Body of pancreas (tissue), 4 donors: ENCODE measurements around the gene AFP.

Source experiments
- POLR2A ChIP-seq, 3 donors: fragments of 450-650 bp; IDR thresholded peaks; one replicate each; pipeline ENCODE4 v1.6.1; 2016; ENCODE audit warnings: antibody characterized with exemption in 3 of 3, mild to moderate bottlenecking in 2 of 3
- TF ChIP-seq, protein P1 (sequence below), 7 experiments: fragments of 450-650 bp in 4 of 7; fragments of 200-600 bp in 3 of 7; sonication (generic) in 3 of 7; IDR thresholded peaks; one replicate each; pipeline ENCODE4 v1.5.1; 2016 to 2019; ENCODE audit warnings: antibody characterized with exemption in 7 of 7

- no peak for TF ChIP-seq POLR2A (IDR thresholded peaks at IDR 0.05)
- TF ChIP-seq, protein P1, sequence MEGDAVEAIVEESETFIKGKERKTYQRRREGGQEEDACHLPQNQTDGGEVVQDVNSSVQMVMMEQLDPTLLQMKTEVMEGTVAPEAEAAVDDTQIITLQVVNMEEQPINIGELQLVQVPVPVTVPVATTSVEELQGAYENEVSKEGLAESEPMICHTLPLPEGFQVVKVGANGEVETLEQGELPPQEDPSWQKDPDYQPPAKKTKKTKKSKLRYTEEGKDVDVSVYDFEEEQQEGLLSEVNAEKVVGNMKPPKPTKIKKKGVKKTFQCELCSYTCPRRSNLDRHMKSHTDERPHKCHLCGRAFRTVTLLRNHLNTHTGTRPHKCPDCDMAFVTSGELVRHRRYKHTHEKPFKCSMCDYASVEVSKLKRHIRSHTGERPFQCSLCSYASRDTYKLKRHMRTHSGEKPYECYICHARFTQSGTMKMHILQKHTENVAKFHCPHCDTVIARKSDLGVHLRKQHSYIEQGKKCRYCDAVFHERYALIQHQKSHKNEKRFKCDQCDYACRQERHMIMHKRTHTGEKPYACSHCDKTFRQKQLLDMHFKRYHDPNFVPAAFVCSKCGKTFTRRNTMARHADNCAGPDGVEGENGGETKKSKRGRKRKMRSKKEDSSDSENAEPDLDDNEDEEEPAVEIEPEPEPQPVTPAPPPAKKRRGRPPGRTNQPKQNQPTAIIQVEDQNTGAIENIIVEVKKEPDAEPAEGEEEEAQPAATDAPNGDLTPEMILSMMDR (IDR thresholded peaks at IDR 0.05): no peak
These were observed 24.9 kb upstream of the AFP start for GRCh38 chr4:73410916-73411730.
